Germinal center (tissue), 1 donor: ENCODE data around the gene MAML1.
A peak's percentile ranks its signal among the peaks of the same experiment; 100 is the strongest.
"Not testable (repeated sequence)": the region's sequence is repeated elsewhere in the genome, so short reads cannot be mapped to it uniquely, and the experiment has no call there.

Experiments used
- DNase-seq: peaks from one replicate; pipeline ENCODE4 v3.0.0; 2012; ENCODE audit warnings: mixed read lengths, low spot score

MAML1 gene

DNA sequence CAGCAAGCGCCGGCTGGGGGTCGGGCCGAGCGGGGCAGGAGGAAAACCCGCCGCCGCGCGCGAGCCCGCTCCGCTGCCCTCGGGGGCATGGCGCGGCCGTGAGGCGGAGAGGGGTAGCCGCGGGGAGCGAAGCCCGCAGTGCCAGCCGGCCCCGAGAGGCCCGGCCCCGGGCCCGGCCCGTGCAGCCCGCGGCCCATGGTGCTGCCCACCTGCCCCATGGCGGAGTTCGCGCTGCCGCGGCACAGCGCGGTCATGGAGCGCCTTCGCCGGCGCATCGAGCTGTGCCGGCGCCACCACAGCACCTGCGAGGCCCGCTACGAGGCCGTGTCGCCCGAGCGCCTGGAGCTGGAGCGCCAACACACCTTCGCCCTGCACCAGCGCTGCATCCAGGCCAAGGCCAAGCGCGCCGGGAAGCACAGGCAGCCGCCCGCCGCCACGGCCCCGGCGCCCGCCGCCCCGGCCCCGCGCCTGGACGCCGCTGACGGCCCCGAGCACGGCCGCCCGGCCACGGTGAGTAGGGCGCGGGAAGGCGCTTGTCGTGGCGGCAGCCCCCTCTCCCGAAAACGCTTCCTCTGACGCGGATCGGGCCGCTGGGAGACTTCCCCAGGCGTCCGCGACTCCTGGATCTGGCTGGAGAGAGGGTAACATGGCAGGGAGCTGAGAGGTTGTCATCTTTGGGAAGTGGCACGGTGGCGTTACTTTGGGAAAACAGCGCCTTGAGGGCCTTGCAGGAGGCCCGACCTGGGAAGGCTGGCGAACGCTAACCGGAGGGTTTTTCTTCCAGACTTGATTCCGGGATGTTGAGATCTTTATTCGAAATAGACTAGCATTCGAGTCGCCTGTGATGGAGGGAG, 523 bp downstream of the MAML1 start:
- peak; percentile 46 for DNase-seq

DNA sequence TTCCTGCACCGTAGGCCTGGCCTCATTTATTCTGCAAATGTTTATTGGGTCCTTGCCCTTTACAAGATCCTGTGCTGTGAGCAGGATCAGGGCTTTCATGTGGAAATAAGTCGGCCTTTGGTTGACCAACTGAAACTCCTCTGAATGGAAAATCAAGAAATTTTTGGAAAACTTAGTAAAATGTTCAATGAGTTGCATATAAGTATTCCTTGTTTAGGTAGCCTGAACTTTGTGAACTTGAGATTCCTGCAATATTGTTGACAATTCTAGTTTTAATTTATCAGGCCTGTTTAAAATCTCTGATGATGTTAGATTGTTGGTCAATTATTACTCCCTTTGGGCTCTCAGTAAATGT, 1.1 kb downstream of the MAML1 start:
- no peak for DNase-seq

DNA sequence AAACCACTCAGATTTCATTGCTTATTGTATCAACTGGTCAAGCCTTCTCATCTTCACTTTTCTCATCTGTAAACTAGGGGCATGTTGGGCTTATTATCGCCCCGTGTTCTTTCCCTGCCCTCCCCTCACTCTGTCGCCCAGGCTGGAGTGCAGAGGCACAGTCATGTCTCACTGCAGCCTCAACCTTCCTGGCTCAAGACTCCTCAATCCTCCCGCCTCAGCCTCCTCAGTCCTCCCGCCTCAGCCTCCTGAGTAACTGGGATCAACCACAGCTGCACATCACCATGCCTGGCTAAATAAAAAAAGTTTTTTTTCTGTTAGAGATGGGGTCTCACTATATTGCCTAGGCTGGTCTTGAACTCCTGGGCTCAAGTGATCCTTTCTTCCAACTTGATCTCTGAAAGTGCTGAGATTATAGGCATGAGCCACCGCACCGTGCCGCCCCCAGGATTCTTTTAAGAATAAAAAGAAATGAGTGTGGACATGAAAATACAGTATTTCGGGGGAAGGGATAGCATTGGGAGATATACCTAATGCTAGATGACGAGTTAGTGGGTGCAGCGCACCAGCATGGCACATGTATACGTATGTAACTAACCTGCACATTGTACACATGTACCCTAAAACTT, 2.0 kb downstream of the MAML1 start:
- no peak for DNase-seq

DNA sequence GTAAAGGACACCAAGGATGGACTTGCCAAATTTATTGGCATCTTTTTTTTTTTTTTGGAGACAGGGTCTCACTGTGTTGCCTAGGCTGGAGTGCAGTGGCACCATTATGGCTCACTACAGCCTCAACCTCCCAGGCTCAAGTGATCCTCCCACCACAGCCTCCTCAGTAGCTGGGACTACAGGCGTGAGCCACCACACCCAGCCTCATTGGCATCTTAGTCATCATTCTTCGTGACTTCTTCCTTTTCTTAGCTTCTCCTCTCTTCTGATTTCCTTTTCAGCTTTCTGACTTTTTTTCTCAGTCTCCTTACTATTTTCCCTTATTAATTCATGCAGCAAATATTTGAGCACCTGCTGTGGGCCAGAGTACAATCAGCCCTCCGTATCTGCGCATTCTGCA, 6.1 kb downstream of the MAML1 start:
- no peak for DNase-seq

DNA sequence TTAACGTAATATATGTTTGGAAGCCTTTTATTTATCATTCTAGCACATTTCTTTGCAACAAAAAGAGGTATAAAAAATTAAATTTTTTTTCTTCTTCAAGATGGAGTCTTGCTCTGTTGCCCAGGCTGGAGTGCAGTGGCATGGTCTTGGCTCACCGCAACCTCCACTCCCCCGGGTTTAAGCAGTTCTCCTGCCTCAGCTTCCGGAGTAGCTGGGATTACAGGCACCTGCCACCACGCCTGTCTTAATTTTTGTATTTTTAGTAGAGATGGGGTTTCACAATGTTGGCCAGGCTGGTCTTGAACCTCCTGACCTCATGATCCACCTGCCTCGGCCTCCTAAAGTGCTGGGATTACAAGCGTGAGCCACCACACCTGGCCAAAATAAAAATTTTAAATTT, 11.5 kb downstream of the MAML1 start:
- not testable (repeated sequence) for DNase-seq

DNA sequence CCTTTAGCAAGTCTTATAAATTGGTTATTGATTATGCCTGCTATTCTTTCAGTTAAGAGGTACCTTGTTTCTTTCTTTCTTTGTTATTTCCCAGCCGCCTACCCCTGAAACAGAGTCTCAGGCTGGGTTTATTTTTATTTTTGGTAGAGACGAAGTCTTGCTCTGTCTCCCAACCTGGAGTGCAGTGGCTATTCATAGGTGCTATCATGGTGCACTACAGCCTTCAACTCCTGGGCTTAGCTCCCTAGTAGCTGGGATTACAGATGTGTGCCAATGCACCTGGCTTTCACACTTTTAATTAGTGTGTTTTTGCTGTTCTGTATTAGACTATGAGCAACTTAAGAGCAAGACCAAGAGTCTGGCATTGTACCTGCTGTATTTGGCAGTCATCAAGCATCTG, 14.2 kb downstream of the MAML1 start:
- DNase-seq, result no peak

DNA sequence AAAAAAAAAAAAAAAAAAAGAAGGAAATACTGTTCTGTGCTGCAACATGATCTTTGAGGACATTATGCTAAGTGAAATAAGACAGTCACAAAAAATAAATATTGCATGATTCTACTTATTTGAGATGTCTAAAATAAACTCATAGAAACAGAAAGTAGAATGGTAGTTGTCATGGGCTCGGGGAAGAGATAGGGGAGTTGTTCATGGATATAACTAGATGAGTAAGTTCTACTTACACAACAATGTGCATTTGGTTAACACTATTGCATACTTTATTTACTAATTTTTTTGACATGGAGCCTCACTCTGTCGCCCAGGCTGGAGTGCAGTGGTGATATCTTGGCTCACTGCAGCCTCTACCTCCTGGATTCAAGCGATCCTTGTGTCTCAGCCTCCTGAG, 15.2 kb downstream of the MAML1 start:
- DNase-seq, result no peak

DNA sequence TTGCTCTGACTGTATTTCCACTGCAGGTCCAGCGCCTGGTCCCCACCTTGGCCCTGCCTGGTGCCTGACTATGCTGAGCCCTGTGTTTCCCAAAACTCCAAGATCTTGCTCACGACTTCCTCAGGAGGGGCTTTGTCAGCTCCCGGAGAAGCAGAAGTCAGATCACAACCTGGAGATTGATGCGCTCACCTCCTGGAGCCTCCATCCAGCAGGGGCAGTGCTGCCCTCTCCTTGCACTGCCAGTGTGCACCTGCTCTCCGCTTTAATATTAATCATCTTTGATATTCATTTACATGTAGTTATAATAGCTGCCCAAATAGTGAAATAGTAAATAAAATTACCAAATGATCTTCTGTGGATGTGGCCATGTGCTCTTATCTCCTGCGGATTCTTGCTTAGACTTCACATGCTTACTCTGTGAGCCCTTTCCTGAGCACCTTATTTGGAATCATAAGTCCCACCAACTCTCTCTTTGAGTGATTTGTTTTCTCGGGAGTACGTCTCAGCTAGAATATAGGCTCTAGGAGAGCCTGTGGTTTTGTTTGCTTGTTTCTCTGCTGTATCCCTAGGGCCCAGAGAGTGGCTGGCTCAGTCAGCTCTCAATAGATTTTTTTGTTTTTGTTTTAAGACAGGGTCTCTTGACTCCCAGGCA, 17.4 kb downstream of the MAML1 start:
- DNase-seq, result no peak

DNA sequence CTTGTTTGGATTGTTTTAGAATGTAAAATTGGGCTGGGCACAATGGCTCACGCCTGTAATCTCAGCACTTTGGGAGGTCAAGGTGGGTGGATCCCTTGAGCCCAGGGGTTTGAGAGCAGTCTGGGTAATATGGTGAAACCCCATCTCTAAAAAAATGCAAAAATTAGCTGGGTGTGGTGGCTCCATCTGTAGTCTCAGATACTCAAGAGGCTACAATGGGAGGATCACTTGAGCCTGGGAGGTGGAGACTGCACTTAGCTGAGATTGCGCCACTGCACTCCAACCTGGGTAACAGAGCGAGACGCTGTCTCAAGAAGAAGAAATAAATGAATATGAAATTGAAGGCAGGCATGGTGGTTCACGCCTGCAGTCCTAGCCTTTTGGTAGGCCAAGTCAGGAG, 21.3 kb downstream of the MAML1 start:
- no peak for DNase-seq

DNA sequence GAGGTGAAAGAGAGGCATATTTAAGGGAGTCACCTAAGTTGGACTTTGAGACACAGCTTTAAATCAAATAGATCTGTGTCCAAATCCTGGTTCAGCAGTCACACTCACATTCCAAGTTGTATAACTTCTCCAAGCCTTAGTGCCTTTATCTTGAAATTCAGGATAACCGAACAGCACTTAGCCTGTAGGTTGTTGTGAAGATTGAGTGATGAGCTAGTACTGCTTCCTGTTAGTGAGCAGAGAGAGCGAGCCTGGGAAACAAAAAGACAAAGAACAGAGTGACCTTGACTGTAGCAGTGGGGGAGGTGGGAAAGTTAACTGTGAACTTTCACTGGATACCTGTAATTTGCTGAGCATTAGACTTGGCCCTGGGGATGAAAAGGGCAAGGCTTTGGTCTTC, 22.4 kb downstream of the MAML1 start:
- DNase-seq, result no peak

DNA sequence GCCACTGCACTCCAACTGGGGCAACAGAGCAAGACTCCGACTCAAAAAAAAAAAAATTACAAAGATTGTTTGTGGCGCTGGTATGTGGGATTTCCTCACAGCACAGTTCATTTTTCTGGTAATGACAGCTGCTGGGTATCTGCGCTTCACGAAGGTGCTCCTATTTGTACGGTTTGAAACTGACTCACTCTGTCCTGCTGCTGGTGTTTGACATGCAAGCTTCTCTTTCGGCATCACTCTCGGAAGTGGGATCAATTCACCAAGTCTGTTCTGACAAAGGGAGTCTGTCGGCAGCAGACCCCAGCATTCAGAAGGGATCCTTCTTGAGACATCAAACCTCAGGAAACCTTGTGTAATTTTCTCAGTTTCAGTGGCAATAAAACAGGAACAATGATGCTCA, 26.3 kb downstream of the MAML1 start:
- DNase-seq, result no peak

DNA sequence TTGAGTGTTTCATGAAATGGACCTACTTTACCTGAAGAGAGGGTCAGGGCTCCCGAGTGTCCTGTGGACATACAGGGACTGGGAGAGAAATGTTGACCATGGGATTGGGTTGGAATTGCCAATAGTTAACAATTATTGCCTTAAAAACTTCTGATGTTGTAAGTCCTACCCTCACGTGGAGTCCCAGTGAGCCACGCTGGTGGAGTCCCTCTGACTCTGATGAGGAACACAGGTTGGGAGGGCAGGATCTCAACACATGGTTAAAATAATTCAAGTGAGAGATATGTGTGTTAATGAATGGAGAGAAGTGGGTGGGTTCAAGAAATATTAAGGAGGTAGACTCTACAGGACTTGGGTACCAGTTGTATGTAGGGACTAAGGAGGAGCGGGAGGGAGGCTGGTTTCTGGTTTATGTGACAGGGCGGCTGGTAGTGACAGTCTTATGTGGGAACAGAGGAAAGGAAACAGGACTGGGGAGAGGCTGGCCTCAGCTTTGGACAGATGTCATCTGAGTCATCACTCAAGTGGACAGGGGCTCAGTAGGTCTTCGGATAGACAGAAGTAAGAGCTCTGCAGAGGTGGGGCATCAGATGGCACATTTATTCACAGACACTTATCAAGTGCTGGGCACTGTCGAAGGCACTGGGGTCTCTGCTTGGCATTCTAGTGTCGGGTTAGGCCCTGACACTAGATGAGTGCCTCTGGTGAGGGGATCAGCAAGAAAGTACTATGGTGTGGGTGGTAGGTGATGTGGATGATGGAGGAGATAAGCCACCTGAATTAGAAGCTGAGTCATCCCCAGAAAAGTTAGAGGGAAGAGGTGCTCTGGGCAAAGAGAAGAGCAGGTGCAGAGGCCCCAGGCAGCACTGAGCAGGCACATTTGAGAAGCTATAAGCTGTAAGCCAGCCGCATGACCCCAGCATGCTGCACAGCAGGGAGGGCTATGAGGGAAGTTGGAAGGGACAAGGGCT, 27.2 kb downstream of the MAML1 start:
- no peak for DNase-seq

DNA sequence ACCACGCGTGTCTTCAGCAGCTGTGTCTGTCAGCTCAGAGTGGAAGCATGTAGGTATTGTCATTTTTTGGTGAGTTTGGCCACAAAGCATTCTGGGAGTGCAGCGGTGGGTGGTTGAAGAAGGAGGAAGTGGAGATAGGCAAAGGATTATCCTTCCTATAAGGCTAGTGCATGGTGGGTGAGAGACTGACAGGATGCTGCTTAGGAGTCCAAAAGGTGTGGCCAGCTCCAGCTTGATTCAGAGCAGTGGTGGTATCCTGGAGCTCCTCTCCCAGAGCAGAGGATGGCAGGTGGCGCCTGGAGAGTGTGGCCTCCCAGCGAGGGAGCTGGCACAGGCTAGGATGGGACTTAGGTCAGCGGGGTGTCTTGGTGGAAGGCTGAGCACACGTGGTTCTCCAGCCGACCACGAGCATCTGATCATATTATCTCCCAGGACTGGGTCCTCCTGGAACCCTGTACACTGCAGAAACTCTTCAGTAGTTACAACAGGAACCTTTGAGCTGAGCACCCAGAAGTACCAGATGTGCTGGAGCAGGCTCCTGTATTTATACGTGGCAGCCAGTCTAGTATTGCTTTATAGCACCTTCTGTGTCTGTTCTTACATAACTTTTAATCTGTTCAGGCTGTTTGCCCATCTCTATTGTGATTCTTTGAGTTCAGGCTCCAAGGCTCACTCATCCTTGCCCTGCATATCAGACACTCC, 29.6 kb downstream of the MAML1 start:
- DNase-seq, result peak; percentile 37

DNA sequence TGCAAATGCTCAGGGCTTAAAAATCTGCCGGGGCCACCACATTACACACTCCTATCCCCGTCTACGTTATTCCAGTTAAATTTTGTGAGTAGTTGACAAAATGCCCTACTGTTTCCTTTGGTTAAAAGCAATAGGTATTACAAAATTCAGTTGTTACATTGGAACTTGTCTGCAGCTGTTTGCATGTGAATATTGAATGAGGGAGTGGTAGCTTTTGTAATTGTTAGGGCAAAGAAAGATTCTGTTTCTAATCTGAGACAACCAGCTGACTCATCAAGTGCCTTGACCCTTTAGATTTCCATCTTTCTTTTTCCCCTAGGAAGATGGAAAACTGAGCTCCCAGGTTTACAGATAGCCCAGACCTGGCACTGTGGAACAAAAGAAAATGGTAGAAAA, 30.2 kb downstream of the MAML1 start:
- no peak for DNase-seq

DNA sequence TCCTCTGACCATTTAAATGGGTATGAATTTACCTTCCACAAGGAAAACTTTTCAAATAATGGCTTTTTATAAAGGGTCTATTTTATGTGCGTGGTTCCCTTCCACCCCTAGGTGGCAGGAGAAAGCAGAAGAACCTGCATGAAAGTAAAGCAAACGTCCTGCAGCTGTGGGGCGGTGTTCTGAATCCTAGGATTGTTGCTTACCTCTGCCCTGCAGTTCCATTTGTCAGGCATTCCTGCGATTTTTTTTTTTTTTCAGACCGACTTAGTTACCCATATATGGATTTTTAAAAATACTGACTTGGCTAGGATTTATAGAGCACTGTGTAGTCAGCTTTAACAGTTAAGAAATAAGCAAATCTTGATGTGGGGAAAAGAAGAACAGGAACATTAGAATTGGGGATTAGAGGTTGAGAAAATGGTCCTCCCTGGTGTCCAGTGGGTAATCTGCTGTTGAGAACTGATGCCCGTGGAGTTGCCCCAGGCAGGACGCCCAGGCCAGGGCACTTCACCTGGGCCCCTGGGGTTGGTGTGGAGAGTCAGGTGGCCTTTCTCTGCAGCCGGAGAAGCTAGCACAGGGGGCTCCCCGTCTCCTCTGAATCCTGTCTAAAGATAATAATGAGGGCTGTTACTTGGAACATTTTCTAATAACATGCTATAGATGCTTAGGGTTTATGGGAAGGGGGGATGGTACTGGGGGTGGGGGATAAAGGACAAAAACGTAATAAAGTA, 30.8 kb downstream of the MAML1 start:
- DNase-seq, result peak; percentile 70

DNA sequence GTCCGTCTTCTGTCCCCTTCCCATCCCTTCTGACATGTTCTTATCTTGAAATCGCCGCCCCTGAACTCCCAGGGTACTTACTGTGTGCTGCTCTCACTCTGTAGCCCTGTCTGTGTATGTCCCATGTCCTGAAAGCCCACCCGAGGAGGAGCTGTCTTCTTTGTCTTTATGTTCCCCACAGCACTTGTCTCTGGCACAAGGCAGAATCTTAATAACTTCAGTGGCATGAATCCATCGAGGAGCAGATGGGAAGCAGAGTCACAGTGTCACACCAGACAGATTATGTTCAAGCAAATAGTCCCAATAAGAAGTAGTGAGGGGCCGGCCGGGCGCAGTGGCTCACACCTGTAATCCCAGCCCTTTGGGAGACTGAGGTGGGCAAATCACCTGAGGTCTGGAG, 31.4 kb downstream of the MAML1 start:
- DNase-seq, result no peak

DNA sequence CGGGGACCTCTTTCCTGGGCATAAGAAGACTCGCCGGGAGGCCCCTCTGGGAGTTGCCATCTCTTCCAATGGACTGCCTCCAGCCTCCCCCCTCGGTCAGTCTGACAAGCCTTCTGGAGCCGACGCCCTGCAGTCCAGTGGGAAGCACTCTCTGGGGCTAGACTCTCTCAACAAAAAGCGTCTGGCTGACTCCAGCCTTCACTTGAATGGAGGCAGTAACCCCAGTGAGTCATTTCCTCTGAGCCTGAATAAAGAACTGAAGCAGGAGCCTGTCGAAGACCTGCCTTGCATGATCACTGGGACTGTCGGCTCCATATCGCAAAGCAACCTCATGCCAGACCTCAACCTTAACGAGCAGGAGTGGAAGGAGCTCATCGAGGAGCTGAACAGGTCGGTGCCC, 32.8 kb downstream of the MAML1 start:
- no peak for DNase-seq

DNA sequence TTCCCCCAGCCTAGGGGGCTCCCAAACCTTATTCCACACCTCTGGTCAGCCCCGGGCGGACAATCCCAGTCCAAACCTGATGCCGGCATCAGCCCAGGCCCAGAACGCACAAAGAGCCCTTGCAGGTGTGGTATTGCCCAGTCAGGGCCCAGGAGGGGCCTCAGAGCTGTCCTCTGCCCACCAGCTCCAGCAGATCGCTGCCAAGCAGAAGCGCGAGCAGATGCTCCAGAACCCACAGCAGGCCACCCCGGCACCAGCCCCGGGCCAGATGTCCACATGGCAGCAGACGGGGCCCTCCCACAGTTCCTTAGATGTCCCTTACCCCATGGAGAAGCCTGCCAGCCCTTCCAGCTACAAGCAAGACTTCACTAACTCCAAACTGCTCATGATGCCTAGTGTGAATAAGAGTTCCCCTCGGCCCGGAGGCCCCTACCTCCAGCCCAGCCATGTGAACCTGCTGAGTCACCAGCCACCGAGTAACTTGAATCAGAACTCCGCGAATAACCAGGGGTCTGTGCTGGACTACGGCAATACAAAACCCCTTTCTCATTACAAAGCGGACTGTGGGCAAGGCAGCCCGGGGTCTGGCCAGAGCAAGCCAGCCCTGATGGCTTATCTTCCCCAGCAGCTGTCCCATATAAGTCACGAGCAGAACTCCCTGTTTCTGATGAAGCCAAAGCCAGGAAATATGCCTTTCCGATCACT, 33.6 kb downstream of the MAML1 start:
- DNase-seq, result no peak

DNA sequence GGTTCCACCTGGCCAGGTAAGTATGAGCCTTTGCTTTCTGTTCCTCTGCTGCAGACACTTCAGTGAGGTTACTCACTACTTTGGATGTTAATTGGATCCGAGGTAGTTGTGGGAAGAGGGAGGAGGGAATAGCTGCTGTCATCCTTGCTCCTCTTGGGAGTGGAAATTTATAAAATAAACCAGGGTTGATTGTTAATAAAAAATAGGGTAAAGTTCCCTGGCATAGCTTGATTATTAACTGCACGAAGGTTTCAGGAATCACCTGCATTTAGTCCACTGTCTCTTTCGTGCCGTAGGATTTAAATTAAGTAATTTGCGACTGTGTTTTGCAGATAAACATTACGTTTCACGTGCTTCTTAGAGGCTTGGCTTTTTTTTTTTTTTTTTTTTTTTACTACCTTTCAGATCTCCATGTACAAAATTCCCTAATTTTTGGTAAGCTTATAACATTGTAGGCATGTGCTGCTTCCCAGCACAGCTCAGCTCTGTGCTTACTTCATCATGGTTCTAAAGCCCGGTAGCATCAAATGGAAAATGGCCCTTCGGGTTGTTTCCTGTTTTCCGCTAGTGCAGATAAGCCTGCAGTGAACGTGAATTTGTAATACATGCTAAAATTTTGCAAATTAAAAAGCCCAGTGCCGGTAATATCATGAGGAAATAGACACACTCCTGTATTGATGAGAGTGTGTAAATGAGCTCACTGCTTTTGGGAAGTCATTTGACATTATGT, 34.3 kb downstream of the MAML1 start:
- DNase-seq, result no peak
